Activated B cell treated with CpG ODN at 0.5 μM for 24 hours (primary cell): ENCODE data around the gene MYPOP. TPM values are rescaled to one million over a fixed set of nuclear protein-coding genes. Genes with fewer than 3 reads are reported as not detected.
A peak's percentile ranks its signal among the peaks of the same experiment; 100 is the strongest.

ENCODE experiments used
- ATAC-seq: fragments of 200-7000 bp; cut with Tn5 transposase; one replicate; pipeline ENCODE4 v1.10.0; 2021; ENCODE audit warnings: low read depth, mild to moderate bottlenecking, moderate library complexity
- CTCF ChIA-PET: fragments of 350-600 bp; sonication (Branson Sonifier 250); formaldehyde crosslinking; loops from one replicate; lab custom pipeline; 2021; ENCODE audit warnings: antibody characterized with exemption; lab: Charles Lee
- POLR2A ChIA-PET: fragments of 350-600 bp; sonication (Branson Sonifier 250); formaldehyde crosslinking; loops from one replicate; lab custom pipeline; 2021; ENCODE audit warnings: antibody characterized with exemption; lab: Charles Lee
- DNase-seq: peaks from one replicate; pipeline ENCODE4 v3.0.0; 2022
- H3K27ac Mint-ChIP-seq: one replicate; pipeline ENCODE4 v1.8.0; 2020; ENCODE audit warnings: mixed read lengths
- H3K27me3 Mint-ChIP-seq: one replicate; pipeline ENCODE4 v1.8.0; 2021; ENCODE audit warnings: mixed read lengths
- H3K36me3 Mint-ChIP-seq: one replicate; pipeline ENCODE4 v1.8.0; 2021; ENCODE audit warnings: low read depth, mixed read lengths
- H3K4me1 Mint-ChIP-seq: one replicate; pipeline ENCODE4 v1.8.0; 2021; ENCODE audit warnings: mixed read lengths
- H3K4me3 Mint-ChIP-seq: one replicate; pipeline ENCODE4 v1.8.0; 2020; ENCODE audit warnings: mild to moderate bottlenecking, mixed read lengths
- H3K9me3 Mint-ChIP-seq: one replicate; pipeline ENCODE4 v1.8.0; 2020; ENCODE audit warnings: mixed read lengths
- intact Hi-C: fragments of 100-400 bp; cut with micrococcal nuclease; formaldehyde crosslinking; loops from one replicate; pipeline ENCODE4 v1.15.1; 2024
- total RNA-seq: library from RNA; stranded (reverse); gene quantifications from 2 replicates; pipeline ENCODE4 v1.2.3, GENCODE V29; 2022
- TF ChIP-seq, protein P1 (sequence below): fragments of 200-600 bp; IDR thresholded peaks from one replicate; pipeline ENCODE4 v1.8.0; 2022; ENCODE audit warnings: antibody characterized with exemption, mild to moderate bottlenecking

MYPOP gene
- total RNA-seq, 1 donor from 2014 or later, result 6.0 TPM

DNA sequence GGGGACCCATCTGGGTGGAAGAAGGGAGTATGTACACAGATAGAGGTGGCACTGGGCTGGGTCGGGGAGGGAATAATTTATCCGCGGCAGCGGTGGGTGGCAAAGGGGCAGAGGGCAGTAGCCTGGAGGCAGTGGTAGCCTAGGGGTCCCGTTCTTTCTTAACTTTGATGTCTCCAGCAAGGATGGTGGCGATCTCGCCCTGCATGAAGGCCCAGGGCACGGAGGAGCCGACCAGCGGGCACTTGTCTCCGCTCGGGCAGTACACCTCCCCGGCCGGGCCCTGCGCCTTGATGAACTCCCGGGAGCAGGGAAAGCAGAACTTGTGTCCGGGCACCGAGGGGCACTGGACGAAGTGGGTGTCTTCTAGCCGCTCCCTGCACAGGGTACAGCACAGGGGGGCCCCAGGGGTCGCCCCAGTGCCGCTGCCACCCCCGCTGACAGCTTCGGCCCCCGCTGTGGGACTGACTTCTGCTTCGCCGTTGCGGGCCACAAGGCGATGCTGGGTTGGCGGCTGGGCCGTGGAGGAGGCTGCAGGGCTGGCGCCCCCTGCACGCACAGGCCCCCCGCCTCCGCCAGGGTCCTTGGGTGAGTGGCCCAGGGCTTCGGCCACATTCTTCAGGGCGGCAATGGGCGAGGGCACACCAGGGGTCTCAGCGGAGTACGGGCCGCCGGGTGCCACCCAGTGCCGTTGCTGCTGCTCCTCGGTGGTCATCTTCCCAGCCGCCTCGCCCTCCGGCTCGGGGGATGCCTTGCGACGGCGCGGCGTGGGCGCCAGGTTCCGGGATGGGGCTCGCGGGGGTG is 18.3 kb downstream of the MYPOP start:
- intact Hi-C loops, result loop anchor here (1.0 to 10.0 kb wide), 3 partner anchors 67 to 461 kb away; partner anchors contain the start of gene PPP5C
- ChIA-PET POLR2A (interaction anchor here (0.6 to 5.0 kb wide), 3 partner anchors 13 to 20 kb away, joined by 3 to 60 read pairs (median 33); partner anchors contain the start of genes FOXA3, MYPOP and SYMPK), CTCF (interaction anchor here (0.7 to 1.3 kb wide), 2 partner anchors 21 to 67 kb away, joined by 3 to 4 read pairs; no protein-coding TSS in a partner anchor)
- no peaks in the 10 kb centered on the region for H3K9me3 Mint-ChIP-seq
- TF ChIP-seq, protein P1, sequence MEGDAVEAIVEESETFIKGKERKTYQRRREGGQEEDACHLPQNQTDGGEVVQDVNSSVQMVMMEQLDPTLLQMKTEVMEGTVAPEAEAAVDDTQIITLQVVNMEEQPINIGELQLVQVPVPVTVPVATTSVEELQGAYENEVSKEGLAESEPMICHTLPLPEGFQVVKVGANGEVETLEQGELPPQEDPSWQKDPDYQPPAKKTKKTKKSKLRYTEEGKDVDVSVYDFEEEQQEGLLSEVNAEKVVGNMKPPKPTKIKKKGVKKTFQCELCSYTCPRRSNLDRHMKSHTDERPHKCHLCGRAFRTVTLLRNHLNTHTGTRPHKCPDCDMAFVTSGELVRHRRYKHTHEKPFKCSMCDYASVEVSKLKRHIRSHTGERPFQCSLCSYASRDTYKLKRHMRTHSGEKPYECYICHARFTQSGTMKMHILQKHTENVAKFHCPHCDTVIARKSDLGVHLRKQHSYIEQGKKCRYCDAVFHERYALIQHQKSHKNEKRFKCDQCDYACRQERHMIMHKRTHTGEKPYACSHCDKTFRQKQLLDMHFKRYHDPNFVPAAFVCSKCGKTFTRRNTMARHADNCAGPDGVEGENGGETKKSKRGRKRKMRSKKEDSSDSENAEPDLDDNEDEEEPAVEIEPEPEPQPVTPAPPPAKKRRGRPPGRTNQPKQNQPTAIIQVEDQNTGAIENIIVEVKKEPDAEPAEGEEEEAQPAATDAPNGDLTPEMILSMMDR, result no peak
- H3K27ac Mint-ChIP-seq, result no peak overlapping the region
- H3K27me3 Mint-ChIP-seq, result peaks cover 5% of the 10 kb centered on the region
- DNase-seq (no peak), ATAC-seq (no peak)
- H3K4me3 Mint-ChIP-seq, result no peak overlapping the region
- H3K4me1 Mint-ChIP-seq, result peaks cover 33% of the 10 kb centered on the region
- peaks cover 13% of the 10 kb centered on the region for H3K36me3 Mint-ChIP-seq

DNA sequence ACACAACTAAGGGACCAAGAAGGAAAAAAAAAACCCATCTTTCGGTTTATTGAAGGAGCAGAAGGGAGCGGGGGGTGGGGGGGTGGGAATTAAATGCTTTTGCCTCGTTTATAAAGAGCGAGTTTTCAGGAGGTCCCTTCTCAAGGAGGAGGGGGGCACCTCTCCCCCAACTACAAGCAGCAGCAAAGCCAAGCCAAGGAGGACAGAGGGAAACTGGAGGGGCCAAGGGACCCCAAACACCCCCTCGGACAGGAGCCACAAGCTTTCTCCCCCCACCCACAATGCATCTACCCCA is 18.9 kb downstream of the MYPOP start:
- TF ChIP-seq, protein P1, result peak; percentile 15
- intact Hi-C loops, result loop anchor here (1.0 to 10.0 kb wide), 3 partner anchors 66 to 461 kb away; partner anchors contain the start of gene PPP5C
- Mint-ChIP-seq H3K9me3 (no peaks in the 10 kb centered on the region), H3K4me1 (peaks cover 33% of the 10 kb centered on the region), H3K4me3 (peak overlapping the region; percentile 84), H3K27ac (peak overlapping the region; percentile 74), H3K27me3 (peaks cover 8% of the 10 kb centered on the region), H3K36me3 (peaks cover 13% of the 10 kb centered on the region)
- DNase-seq, result no peak
- POLR2A ChIA-PET, result no interaction called here
- CTCF ChIA-PET, result no interaction called here
- no peak for ATAC-seq

DNA sequence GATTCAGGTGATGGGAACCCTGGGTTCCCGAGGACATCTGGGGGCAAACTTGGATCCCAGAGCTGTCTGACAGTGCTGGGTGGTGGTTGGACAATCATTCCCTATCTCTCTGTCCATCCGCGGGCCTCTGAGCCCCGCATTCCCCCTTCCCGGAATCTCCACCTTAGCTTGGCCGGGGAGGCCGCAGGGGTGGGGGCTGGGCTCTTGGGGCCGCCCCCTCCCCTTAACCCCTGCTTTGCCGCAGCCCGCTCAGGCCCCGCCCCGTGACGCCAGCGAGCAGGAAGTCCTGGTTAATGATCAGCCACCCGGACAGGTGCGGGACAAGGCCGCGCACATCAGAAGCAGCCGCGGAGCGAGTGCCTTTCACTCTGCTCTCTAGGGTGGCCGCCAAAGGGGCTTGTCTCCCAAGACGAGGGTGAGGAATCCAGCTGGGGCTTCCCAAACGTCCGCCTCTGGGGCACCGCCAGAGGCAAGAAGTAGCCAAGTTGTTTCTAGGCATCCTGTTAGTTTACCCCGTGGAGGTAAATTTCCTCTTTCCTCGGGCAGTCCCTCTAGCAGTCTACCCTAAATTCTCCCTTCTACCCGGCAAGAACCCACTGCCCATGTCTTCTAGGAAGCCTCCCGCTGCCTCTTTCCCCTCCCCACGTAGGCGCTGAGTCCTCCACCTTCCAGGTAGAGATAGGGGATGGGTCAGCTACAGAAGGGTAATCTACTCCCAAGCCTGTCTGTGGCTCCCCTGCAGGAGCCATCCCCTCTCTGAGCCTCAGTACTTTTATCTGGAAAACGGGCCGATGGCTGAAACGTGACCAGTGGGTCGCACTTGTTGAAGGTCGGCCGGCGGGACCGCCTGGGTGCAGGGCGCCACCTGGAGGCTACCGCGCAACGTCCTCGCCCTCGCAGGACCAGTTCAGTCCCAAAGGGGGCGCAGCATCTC is 19.5 kb downstream of the MYPOP start:
- Mint-ChIP-seq H3K9me3 (no peaks in the 10 kb centered on the region), H3K4me3 (peak overlapping the region; percentile 84), H3K4me1 (peaks cover 33% of the 10 kb centered on the region), H3K27ac (peak overlapping the region; percentile 74), H3K36me3 (peaks cover 13% of the 10 kb centered on the region), H3K27me3 (peaks cover 10% of the 10 kb centered on the region)
- ChIA-PET CTCF (interaction anchor here (0.8 to 2.2 kb wide), 4 partner anchors 19 to 113 kb away, joined by 4 to 16 read pairs (median 5); partner anchors contain the start of genes FOXA3 and SYMPK), POLR2A (interaction anchor here (0.6 to 1.5 kb wide), 4 partner anchors 19 to 114 kb away, joined by 3 to 11 read pairs (median 3); partner anchors contain the start of genes DMWD, FOXA3, SIX5 and SYMPK)
- ATAC-seq, result peak; percentile 45
- peak; percentile 76 for DNase-seq
- intact Hi-C loops, result loop anchor here (1.0 to 10.0 kb wide), 3 partner anchors 66 to 462 kb away; partner anchors contain the start of gene PPP5C
- TF ChIP-seq, protein P1, result peak; percentile 66

DNA sequence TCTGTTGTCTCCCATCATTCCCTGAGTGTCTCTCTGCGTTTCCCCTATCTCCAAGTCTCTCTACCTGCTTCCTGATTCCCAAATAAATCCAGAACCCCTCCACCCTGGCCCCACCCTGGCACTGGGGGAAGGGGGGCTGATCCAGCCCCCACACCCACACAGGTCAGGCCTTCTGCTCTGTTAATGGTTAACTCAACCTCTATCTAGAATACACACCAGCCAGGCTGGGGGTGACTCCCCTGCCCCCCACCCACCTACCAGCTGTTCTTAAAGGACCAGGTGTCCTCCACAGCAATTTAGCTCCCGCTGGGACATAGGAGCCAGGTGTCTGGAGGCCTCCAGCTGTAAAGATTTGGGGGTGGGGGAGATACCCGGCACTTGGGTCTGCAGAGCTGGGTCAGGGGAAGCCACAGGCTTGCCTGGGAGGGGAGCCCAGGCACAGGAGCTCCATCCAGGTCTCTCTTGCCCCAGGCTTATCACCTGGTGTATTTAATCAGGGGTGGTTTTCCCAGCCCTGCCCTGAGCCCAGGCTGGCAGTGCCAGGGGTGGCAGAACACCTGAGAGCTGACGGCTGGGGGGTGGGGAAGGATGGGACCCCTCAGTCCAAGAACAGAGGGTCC is 20.4 kb downstream of the MYPOP start:
- Mint-ChIP-seq H3K27me3 (peaks cover 15% of the 10 kb centered on the region), H3K4me1 (peaks cover 34% of the 10 kb centered on the region), H3K4me3 (no peak overlapping the region), H3K36me3 (peaks cover 13% of the 10 kb centered on the region), H3K27ac (no peak overlapping the region), H3K9me3 (no peaks in the 10 kb centered on the region)
- TF ChIP-seq, protein P1, result no peak
- ChIA-PET CTCF (interaction anchor here (0.9 to 2.2 kb wide), 4 partner anchors 18 to 112 kb away, joined by 3 to 16 read pairs (median 5); partner anchors contain the start of genes FOXA3 and SYMPK), POLR2A (interaction anchor here (0.6 to 1.5 kb wide), 3 partner anchors 18 to 113 kb away, joined by 3 to 11 read pairs (median 3); partner anchors contain the start of genes DMWD, FOXA3, SIX5 and SYMPK)
- DNase-seq (no peak), ATAC-seq (no peak)
- intact Hi-C loops, result loop anchor here (10.0 kb wide), 1 partner anchor 463 kb away; the partner anchor contains the start of gene PPP5C
